NB4 (cell line): ENCODE measurements around the gene TUFM.

ENCODE experiments used
- DNase-seq: peaks from one replicate; pipeline ENCODE4 v3.0.0; 2010; ENCODE audit warnings: low read depth
- H3K4me3 ChIP-seq: one replicate; pipeline ENCODE4 v1.5.1; 2011; ENCODE audit warnings: mild to moderate bottlenecking, low read depth, low read length, moderate library complexity
- MYC ChIP-seq: IDR thresholded peaks from 2 replicates; pipeline ENCODE4 v1.6.1; 2011; ENCODE audit warnings: low read depth, low read length
- POLR2A ChIP-seq: IDR thresholded peaks from 2 replicates; pipeline ENCODE4 v1.6.1; 2011; ENCODE audit warnings: mild to moderate bottlenecking; ENCODE audit not compliant: insufficient read length; ENCODE audit errors: extremely low read depth
- TF ChIP-seq, protein P1 (sequence below): IDR thresholded peaks from one replicate; pipeline ENCODE4 v1.5.1; 2012; ENCODE audit warnings: low read depth, low read length
- TF ChIP-seq, protein P2 (sequence below): IDR thresholded peaks from 2 replicates; pipeline ENCODE4 v1.6.1; 2011; ENCODE audit warnings: low read depth, low read length

Gene TUFM

GRCh38 chr16:28843766-28844165 is 2.4 kb downstream of the TUFM start:
- no peak for DNase-seq
- TF ChIP-seq, protein P1, sequence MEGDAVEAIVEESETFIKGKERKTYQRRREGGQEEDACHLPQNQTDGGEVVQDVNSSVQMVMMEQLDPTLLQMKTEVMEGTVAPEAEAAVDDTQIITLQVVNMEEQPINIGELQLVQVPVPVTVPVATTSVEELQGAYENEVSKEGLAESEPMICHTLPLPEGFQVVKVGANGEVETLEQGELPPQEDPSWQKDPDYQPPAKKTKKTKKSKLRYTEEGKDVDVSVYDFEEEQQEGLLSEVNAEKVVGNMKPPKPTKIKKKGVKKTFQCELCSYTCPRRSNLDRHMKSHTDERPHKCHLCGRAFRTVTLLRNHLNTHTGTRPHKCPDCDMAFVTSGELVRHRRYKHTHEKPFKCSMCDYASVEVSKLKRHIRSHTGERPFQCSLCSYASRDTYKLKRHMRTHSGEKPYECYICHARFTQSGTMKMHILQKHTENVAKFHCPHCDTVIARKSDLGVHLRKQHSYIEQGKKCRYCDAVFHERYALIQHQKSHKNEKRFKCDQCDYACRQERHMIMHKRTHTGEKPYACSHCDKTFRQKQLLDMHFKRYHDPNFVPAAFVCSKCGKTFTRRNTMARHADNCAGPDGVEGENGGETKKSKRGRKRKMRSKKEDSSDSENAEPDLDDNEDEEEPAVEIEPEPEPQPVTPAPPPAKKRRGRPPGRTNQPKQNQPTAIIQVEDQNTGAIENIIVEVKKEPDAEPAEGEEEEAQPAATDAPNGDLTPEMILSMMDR: no peak
- TF ChIP-seq POLR2A (no peak), MYC (no peak)
- TF ChIP-seq, protein P2, sequence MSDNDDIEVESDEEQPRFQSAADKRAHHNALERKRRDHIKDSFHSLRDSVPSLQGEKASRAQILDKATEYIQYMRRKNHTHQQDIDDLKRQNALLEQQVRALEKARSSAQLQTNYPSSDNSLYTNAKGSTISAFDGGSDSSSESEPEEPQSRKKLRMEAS: no peak
- H3K4me3 ChIP-seq: no peak overlapping the region

GRCh38 chr16:28842696-28843095 is 3.5 kb downstream of the TUFM start:
- TF ChIP-seq, protein P2: no peak
- TF ChIP-seq MYC: no peak
- TF ChIP-seq, protein P1: no peak
- no peak for DNase-seq
- H3K4me3 ChIP-seq: no peak overlapping the region

- H3K4me3 ChIP-seq: no peak overlapping the region
- DNase-seq: peak; percentile 28
- TF ChIP-seq, protein P2: no peak
- TF ChIP-seq, protein P1: no peak
- no peak for TF ChIP-seq MYC
- TF ChIP-seq POLR2A: no peak
These were observed 6.2 kb downstream of the TUFM start for GRCh38 chr16:28839899-28840298.

- TF ChIP-seq, protein P1: no peak
- TF ChIP-seq POLR2A: no peak
- no peak for TF ChIP-seq MYC
- TF ChIP-seq, protein P2: no peak
- no peak for DNase-seq
- H3K4me3 ChIP-seq: no peak overlapping the region
These were observed 7.0 kb downstream of the TUFM start for GRCh38 chr16:28839004-28839639.

DNA sequence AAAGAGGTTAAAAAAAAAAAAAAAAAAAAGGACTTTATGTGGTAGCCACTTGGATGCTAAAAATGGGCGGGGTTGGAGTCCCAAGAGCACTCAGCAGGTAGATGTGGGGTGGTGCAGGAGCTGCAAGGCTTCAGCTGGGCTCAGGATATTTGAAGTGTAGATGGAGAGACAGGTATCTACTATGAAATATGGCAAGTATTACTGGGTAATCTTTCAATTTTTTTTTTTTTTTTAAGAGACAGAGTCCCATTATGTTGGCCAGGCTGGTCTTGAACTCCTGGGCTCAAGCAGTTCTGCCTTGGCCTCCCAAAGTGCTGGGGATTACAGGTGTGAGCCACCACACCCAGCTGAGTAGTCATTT is 7.6 kb downstream of the TUFM start:
- TF ChIP-seq, protein P1: no peak
- TF ChIP-seq MYC: no peak
- TF ChIP-seq, protein P2: no peak
- TF ChIP-seq POLR2A: no peak
- DNase-seq: no peak
- no peak overlapping the region for H3K4me3 ChIP-seq
